Endothelial cell of umbilical vein (primary cell): ENCODE data around the gene HSH2D. TPM values are rescaled to one million over a fixed set of nuclear protein-coding genes. Genes with fewer than 3 reads are reported as not detected.

ENCODE experiments used
- BruUV-seq: library from RNA; stranded (reverse); fragments of 400-500 nt; replicated peaks from 2 replicates; lab custom pipeline; 2021; lab: Mats Ljungman, UMichigan
- CTCF ChIA-PET: fragments of 300-600, 350-600 bp; sonication (Branson Sonifier 250); formaldehyde crosslinking; loops from one replicate; lab custom pipeline; 2021; ENCODE audit warnings: antibody characterized with exemption, inconsistent platforms; lab: Charles Lee
- POLR2A ChIA-PET: fragments of 300-600, 350-600 bp; sonication (Branson Sonifier 250); formaldehyde crosslinking; loops from one replicate; lab custom pipeline; 2021; ENCODE audit warnings: antibody characterized with exemption, inconsistent platforms; lab: Charles Lee
- DNase-seq: peaks from one replicate; pipeline ENCODE4 v3.0.0-alpha.2; 2011; ENCODE audit warnings: low read depth, low spot score
- FAIRE-seq: peaks from 2 replicates; lab custom pipeline; 2011; peaks lifted over from hg19 to GRCh38; lab: Jason Lieb, UNC
- H2AFZ ChIP-seq: 2 replicates; pipeline ENCODE4 v1.6.0; 2012; ENCODE audit warnings: low read depth, low read length, control low read depth, inconsistent platforms
- H3K27ac ChIP-seq: 2 replicates; pipeline ENCODE4 v1.5.1; 2011; ENCODE audit warnings: low read depth, mild to moderate bottlenecking, control low read depth, low read length, moderate library complexity; ENCODE audit not compliant: insufficient read depth
- H3K27me3 ChIP-seq, 2 experiments: 2 replicates each; pipeline versions ENCODE4 v1.6.0 to v1.6.1; 2011; ENCODE audit warnings: low read length in 2 of 2, mixed read lengths in 1 of 2; ENCODE audit not compliant: control insufficient read depth in 2 of 2, insufficient read depth in 2 of 2
- H3K36me3 ChIP-seq, 2 experiments: 2 replicates in 1 of 2; 3 replicates in 1 of 2; pipeline ENCODE4 v1.5.1; 2011; ENCODE audit warnings: low read length in 2 of 2, mild to moderate bottlenecking in 1 of 2, moderate library complexity in 1 of 2; ENCODE audit not compliant: control insufficient read depth in 2 of 2, insufficient read depth in 2 of 2; ENCODE audit errors: extremely low read depth in 1 of 2
- H3K4me1 ChIP-seq: 3 replicates; pipeline ENCODE4 v1.5.1; 2011; ENCODE audit warnings: mild to moderate bottlenecking, low read length; ENCODE audit not compliant: control insufficient read depth, insufficient read depth; ENCODE audit errors: extremely low read depth
- H3K4me2 ChIP-seq: 2 replicates; pipeline ENCODE4 v1.6.1; 2011; ENCODE audit warnings: low read length, control low read depth, mixed read lengths; ENCODE audit not compliant: insufficient read depth
- H3K4me3 ChIP-seq, 3 experiments: fragments of 200-600 bp in 1 of 3; sonication (generic), shearing (Covaris generic) in 1 of 3; replicated peaks in 1 of 3; 2 replicates each; pipeline ENCODE4 v1.5.1; 2011 to 2016; ENCODE audit warnings: control low read depth in 3 of 3, low read length in 3 of 3, mild to moderate bottlenecking in 2 of 3, inconsistent platforms in 1 of 3, low read depth in 1 of 3, moderate library complexity in 1 of 3; ENCODE audit not compliant: insufficient read depth in 1 of 3
- H3K79me2 ChIP-seq: 2 replicates; pipeline ENCODE4 v1.6.0; 2012; ENCODE audit warnings: low read length, inconsistent platforms; ENCODE audit not compliant: control insufficient read depth, insufficient read depth
- H3K9ac ChIP-seq: replicated peaks from 2 replicates; pipeline ENCODE3; 2011; ENCODE audit warnings: low read length, control low read depth; ENCODE audit not compliant: insufficient read depth; ENCODE audit errors: extremely low read depth
- H3K9me1 ChIP-seq: replicated peaks from 3 replicates; pipeline ENCODE4 v1.6.0; 2011; ENCODE audit warnings: mild to moderate bottlenecking, low read length; ENCODE audit not compliant: control insufficient read depth, insufficient read depth; ENCODE audit errors: extremely low read depth
- H3K9me3 ChIP-seq: replicated peaks from 2 replicates; pipeline ENCODE4 v1.5.1; 2012; ENCODE audit warnings: low read length, inconsistent platforms; ENCODE audit not compliant: control insufficient read depth, insufficient read depth
- H4K20me1 ChIP-seq: replicated peaks from 2 replicates; pipeline ENCODE3; 2011; ENCODE audit warnings: mild to moderate bottlenecking, low read length; ENCODE audit not compliant: control insufficient read depth, insufficient read depth; ENCODE audit errors: extremely low read depth
- CTCF ChIP-seq, 2 donors: IDR thresholded peaks; 1 replicate in 1 of 2; 2 replicates in 1 of 2; pipeline ENCODE4 v1.5.1; 2011; ENCODE audit warnings: low read length in 2 of 2, mild to moderate bottlenecking in 2 of 2, moderate library complexity in 2 of 2, control low read depth in 1 of 2, inconsistent platforms in 1 of 2, low read depth in 1 of 2; ENCODE audit not compliant: insufficient read depth in 1 of 2; ENCODE audit errors: extremely low read depth in 1 of 2
- EZH2 ChIP-seq: IDR thresholded peaks from 2 replicates; pipeline ENCODE4 v1.6.1; 2012; ENCODE audit warnings: borderline replicate concordance, low read depth, mild to moderate bottlenecking, moderate library complexity, low read length, inconsistent platforms; ENCODE audit not compliant: severe bottlenecking
- FOS ChIP-seq: IDR thresholded peaks from 2 replicates; pipeline ENCODE4 v1.6.1; 2011; ENCODE audit warnings: mild to moderate bottlenecking, low read length, moderate library complexity, borderline replicate concordance; ENCODE audit not compliant: insufficient read depth
- GATA2 ChIP-seq: IDR thresholded peaks from 2 replicates; pipeline ENCODE4 v1.7.0; 2011; ENCODE audit warnings: low read depth, mild to moderate bottlenecking, moderate library complexity, mixed read lengths, low read length; ENCODE audit not compliant: insufficient read length, insufficient read depth
- JUN ChIP-seq: IDR thresholded peaks from 2 replicates; pipeline ENCODE4 v1.6.1; 2011; ENCODE audit warnings: borderline replicate concordance, low read depth; ENCODE audit not compliant: insufficient read length, insufficient read depth
- MAX ChIP-seq: IDR thresholded peaks from 2 replicates; pipeline ENCODE4 v1.6.1; 2011; ENCODE audit not compliant: insufficient read depth, insufficient read length
- MYC ChIP-seq: IDR thresholded peaks from one replicate; pipeline ENCODE4 v1.6.1; 2011; ENCODE audit warnings: mild to moderate bottlenecking, low read depth, low read length
- POLR2A ChIP-seq: IDR thresholded peaks from 2 replicates; pipeline ENCODE4 v1.6.1; 2012; ENCODE audit warnings: low read depth, mild to moderate bottlenecking, control low read depth, low read length
- POLR2AphosphoS5 ChIP-seq: IDR thresholded peaks from 2 replicates; pipeline ENCODE4 v1.6.1; 2012; ENCODE audit warnings: low read depth, mild to moderate bottlenecking, control low read depth, low read length, moderate library complexity; ENCODE audit not compliant: insufficient read depth
- dilution Hi-C: fragments of 300-500 bp; cut with MboI; formaldehyde crosslinking; loops from one replicate; pipeline ENCODE4 v1.15.0; 2019; ENCODE audit warnings: low sequenced_read_pairs; ENCODE audit not compliant: extremely low pct_ligation_motif_present
- intact Hi-C: fragments of 100-400 bp; cut with micrococcal nuclease; formaldehyde crosslinking; loops from one replicate; pipeline ENCODE4 v1.10.0; 2022
- polyA plus RNA-seq, 4 experiments: library from polyadenylated mRNA; depleted of rRNA in 3 of 4; stranded (reverse) in 3 of 4; unstranded in 1 of 4; fragments of >200 nt; gene quantifications; 2 replicates each; pipeline versions ENCODE4 v1.2.1 to v1.2.3, GENCODE V29; 2011 to 2012; ENCODE audit warnings: missing spikeins in 1 of 4
- total RNA-seq: library from RNA; stranded (reverse); gene quantifications from 2 replicates; pipeline ENCODE4 v1.2.3, GENCODE V29; 2021

The HSH2D gene
- total and polyA plus RNA-seq, 2 donors (not counting 3 experiments of a cell fraction or from before 2014, with no cell fraction given), result not detected

GRCh38 chr19:16197622-16198369, 54.3 kb downstream of the HSH2D start, which contains the start of gene AP1M1:
AP1M1 (plus strand) TSS chr19:16197911; CDS start chr19:16198027, 116 bp downstream.
- H3K36me3 ChIP-seq, result peaks cover 0 to 7% of the 10 kb centered on the region in 2 experiments
- no peaks in the 10 kb centered on the region for H3K9me3 ChIP-seq
- H3K79me2 ChIP-seq, result peaks cover 46% of the 10 kb centered on the region
- dilution Hi-C loops, result no loop called here
- no TSS peak for BruUV-seq
- H3K4me1 ChIP-seq, result peaks cover 21% of the 10 kb centered on the region
- peak; percentile 89 for FAIRE-seq
- CTCF ChIA-PET, result interaction anchor here (1.0 to 1.4 kb wide), 6 partner anchors 12 to 571 kb away, joined by 3 to 7 read pairs (median 3); no protein-coding TSS in a partner anchor
- H3K27ac ChIP-seq, result peak within 1 kb of the TSS; percentile 81
- peak within 1 kb of the TSS; percentile 99 for H3K4me2 ChIP-seq
- H3K9ac ChIP-seq, result peak within 1 kb of the TSS; percentile 95
- H3K27me3 ChIP-seq, result no peaks in the 10 kb centered on the region
- no peaks in the 10 kb centered on the region for H4K20me1 ChIP-seq
- POLR2A ChIA-PET, result interaction anchor here (0.5 to 2.0 kb wide), 2 partner anchors 12 to 153 kb away, joined by 4 to 12 read pairs; partner anchors contain the start of gene FAM32A
- intact Hi-C loops, result loop anchor here (1.0 to 5.0 kb wide), 4 partner anchors 12 to 361 kb away; partner anchors contain the start of gene FAM32A
- peak; percentile 98 for DNase-seq
- H3K9me1 ChIP-seq, result no peaks in the 10 kb centered on the region
- peak within 1 kb of the TSS; percentile 95 to 96 (median 95) for H3K4me3 ChIP-seq
- TF ChIP-seq JUN (no peak), POLR2A (peak; percentile 88), FOS (no peak), EZH2 (no peak), MAX (peak; percentile 45), MYC (no peak), CTCF (IDR thresholded peaks at IDR 0.05; ENCODE audit: extremely low read depth in 1 of 2, insufficient read depth in 1 of 2, low read depth in 1 of 2, low read length in 2 of 2) (no peak), POLR2AphosphoS5 (peak; percentile 77), GATA2 (no peak)
- peak within 1 kb of the TSS; percentile 88 for H2AFZ ChIP-seq
